ENCODE data around the gene CBARP. TPM values are rescaled to one million over a fixed set of nuclear protein-coding genes. Genes with fewer than 3 reads are reported as not detected.
A peak's percentile ranks its signal among the peaks of the same experiment; 100 is the strongest.

The CBARP gene
- total RNA-seq, 1 donor from 2014 or later = 2.9 TPM

GRCh38 chr19:1275976-1276627, 38.3 kb upstream of the CBARP start:
- Histone ChIP-seq H3K4me3 (ENCODE audit: low read depth, low read length) (peak overlapping the region; percentile 79), H3K36me3 (ENCODE audit: control insufficient read depth, insufficient read depth, low read length) (peaks cover 39% of the 10 kb centered on the region), H3K27me3 (ENCODE audit: control insufficient read depth, insufficient read depth, low read length) (no peaks in the 10 kb centered on the region)
- DNase-seq (ENCODE audit: low read depth) (no peak), FAIRE-seq (no peak)
- no peak for TF ChIP-seq CTCF (IDR thresholded peaks at IDR 0.05; ENCODE audit: insufficient read depth, low read length, severe bottlenecking)

- Histone ChIP-seq H3K36me3 (ENCODE audit: control insufficient read depth, insufficient read depth, low read length) (peaks cover 43% of the 10 kb centered on the region), H3K4me3 (ENCODE audit: low read depth, low read length) (peak within 1 kb of the TSS; percentile 79), H3K27me3 (ENCODE audit: control insufficient read depth, insufficient read depth, low read length) (no peaks in the 10 kb centered on the region)
- DNase-seq (ENCODE audit: low read depth) (peak; percentile 84), FAIRE-seq (no peak)
- TF ChIP-seq CTCF (IDR thresholded peaks at IDR 0.05; ENCODE audit: insufficient read depth, low read length, severe bottlenecking) = no peak
Observed at GRCh38 chr19:1275260-1275975, 37.6 kb upstream of the CBARP start, which contains the start of gene FAM174C. FAM174C (plus strand) TSS chr19:1275530; CDS start chr19:1275550, 20 bp downstream.

GRCh38 chr19:1274852-1275259, 37.1 kb upstream of the CBARP start:
- no peak for TF ChIP-seq CTCF (IDR thresholded peaks at IDR 0.05; ENCODE audit: insufficient read depth, low read length, severe bottlenecking)
- Histone ChIP-seq H3K36me3 (ENCODE audit: control insufficient read depth, insufficient read depth, low read length) (peaks cover 45% of the 10 kb centered on the region), H3K27me3 (ENCODE audit: control insufficient read depth, insufficient read depth, low read length) (no peaks in the 10 kb centered on the region), H3K4me3 (ENCODE audit: low read depth, low read length) (peak overlapping the region; percentile 79)
- no peak for DNase-seq (ENCODE audit: low read depth)
- FAIRE-seq = no peak

- H3K27me3 ChIP-seq (ENCODE audit: control insufficient read depth, insufficient read depth, low read length) = no peaks in the 10 kb centered on the region
- peaks cover 41% of the 10 kb centered on the region for H3K36me3 ChIP-seq (ENCODE audit: control insufficient read depth, insufficient read depth, low read length)
- no peak for FAIRE-seq
- TF ChIP-seq CTCF (IDR thresholded peaks at IDR 0.05; ENCODE audit: insufficient read depth, low read length, severe bottlenecking) = no peak
- H3K4me3 ChIP-seq (ENCODE audit: low read depth, low read length) = peak overlapping the region; percentile 79
- DNase-seq (ENCODE audit: low read depth) = no peak
Observed at GRCh38 chr19:1274081-1274851, 36.5 kb upstream of the CBARP start.

- no peak for TF ChIP-seq CTCF (IDR thresholded peaks at IDR 0.05; ENCODE audit: insufficient read depth, low read length, severe bottlenecking)
- H3K4me3 ChIP-seq (ENCODE audit: low read depth, low read length) = no peak overlapping the region
- DNase-seq (ENCODE audit: low read depth) = no peak
- no peaks in the 10 kb centered on the region for H3K27me3 ChIP-seq (ENCODE audit: control insufficient read depth, insufficient read depth, low read length)
- no peak for FAIRE-seq
- peaks cover 35% of the 10 kb centered on the region for H3K36me3 ChIP-seq (ENCODE audit: control insufficient read depth, insufficient read depth, low read length)
Observed at GRCh38 chr19:1273263-1274041, 35.6 kb upstream of the CBARP start.
